Peyer's patch (tissue), 4 donors: ENCODE data around the gene ANKH.

Source experiments
- CTCF ChIP-seq, 6 experiments: fragments of 450-650 bp in 4 of 6; fragments of 200-600 bp in 2 of 6; sonication (generic) in 1 of 6; IDR thresholded peaks; one replicate each; pipeline ENCODE4 v1.5.1; 2017 to 2019; ENCODE audit warnings: antibody characterized with exemption in 6 of 6, mild to moderate bottlenecking in 3 of 6, moderate library complexity in 1 of 6
- POLR2A ChIP-seq, 2 donors: fragments of 450-650 bp; IDR thresholded peaks; one replicate each; pipeline ENCODE4 v1.5.1; 2017; ENCODE audit warnings: antibody characterized with exemption in 2 of 2, mild to moderate bottlenecking in 2 of 2, moderate library complexity in 2 of 2

GRCh38 chr5:14730466-14730865 lies 141.1 kb downstream of the ANKH start:
- TF ChIP-seq CTCF (IDR thresholded peaks at IDR 0.05) (no peak), POLR2A (IDR thresholded peaks at IDR 0.05) (no peak)
